Kidney (tissue), 14 donors: ENCODE measurements around the gene STK38L. TPM values are rescaled to one million over a fixed set of nuclear protein-coding genes. Genes with fewer than 3 reads are reported as not detected.
A peak's percentile ranks its signal among the peaks of the same experiment; 100 is the strongest.

ENCODE experiments used
- DNase-seq, 5 donors: peaks; one replicate each; pipeline ENCODE4 v3.0.0-alpha.2; 2013 to 2020
- FAIRE-seq: peaks from 2 replicates; lab custom pipeline; 2012; peaks lifted over from hg19 to GRCh38; lab: Jason Lieb, UNC
- H3K27ac ChIP-seq, 2 donors: one replicate each; pipeline ENCODE4 v1.7.0; 2013; ENCODE audit warnings: low read depth in 2 of 2, low read length in 2 of 2, inconsistent platforms in 1 of 2
- H3K27me3 ChIP-seq: one replicate; pipeline ENCODE4 v1.7.1; 2013; ENCODE audit warnings: low read length, inconsistent platforms; ENCODE audit not compliant: control insufficient read depth, insufficient read depth
- H3K36me3 ChIP-seq, 3 donors: one replicate each; pipeline versions ENCODE4 v1.7.0 to v1.7.1; 2013; ENCODE audit warnings: low read length in 3 of 3, control low read depth in 1 of 3, inconsistent platforms in 1 of 3; ENCODE audit not compliant: insufficient read depth in 3 of 3, control insufficient read depth in 2 of 3
- H3K4me1 ChIP-seq, 3 donors: one replicate each; pipeline versions ENCODE4 v1.7.0 to v1.7.1; 2013; ENCODE audit warnings: low read length in 3 of 3, inconsistent platforms in 1 of 3, low read depth in 1 of 3; ENCODE audit not compliant: control insufficient read depth in 2 of 3, insufficient read depth in 2 of 3
- H3K4me3 ChIP-seq, 3 donors: one replicate each; pipeline versions ENCODE4 v1.7.0 to v1.8.1; 2013; ENCODE audit warnings: low read length in 3 of 3, control low read depth in 1 of 3, inconsistent platforms in 1 of 3
- H3K9ac ChIP-seq, 3 donors: one replicate each; pipeline versions ENCODE4 v1.7.0 to v1.7.1; 2013; ENCODE audit warnings: low read length in 3 of 3, control low read depth in 1 of 3, inconsistent platforms in 1 of 3
- H3K9me3 ChIP-seq, 3 donors: one replicate each; pipeline versions ENCODE4 v1.7.0 to v1.7.1; 2013; ENCODE audit warnings: low read length in 3 of 3, control low read depth in 1 of 3, inconsistent platforms in 1 of 3; ENCODE audit not compliant: control insufficient read depth in 2 of 3, insufficient read depth in 1 of 3
- CTCF ChIP-seq: IDR thresholded peaks from 3 replicates; pipeline ENCODE4 v1.5.1; 2012; ENCODE audit warnings: mild to moderate bottlenecking, moderate library complexity, borderline replicate concordance; ENCODE audit not compliant: insufficient read depth; ENCODE audit errors: extremely low read depth
- intact Hi-C: fragments of 100-400 bp; cut with DNase I; formaldehyde crosslinking; loops from one replicate; pipeline ENCODE4 v1.11.1; 2022
- polyA plus RNA-seq: library from polyadenylated mRNA; stranded (reverse); fragments of 350-450 nt; fragmentation: Illumina TruSeq; extraction: RNeasy Lipid Tissue Mini Kit (QIAGEN cat#74804); gene quantifications from one replicate; pipeline ENCODE4 v1.2.3, GENCODE V29; 2014; ENCODE audit warnings: low read depth, low replicate concordance; ENCODE audit not compliant: insufficient read depth
- total RNA-seq: library from RNA; stranded (reverse); fragmentation: NEBNext Ultra II Directional; extraction: Animal tissue kit (Norgen Biotek cat#: 25700); gene quantifications from one replicate; pipeline ENCODE4 v1.2.1, GENCODE V29; 2021
- donor health status: control.
- donor health status: control.
- donor health status: control.
- donor health status: control.
- donor health status: control.
- donor health status: DM: yes; HTN: yes; CAD: no.
- donor health status: Normal renal cell carcinoma (clear cell type).

STK38L gene
- total and polyA plus RNA-seq, 2 donors from 2014 or later = 5.2 to 43.6 TPM

- H3K9me3 ChIP-seq = no peaks in the 10 kb centered on the region
- no peaks in the 10 kb centered on the region for H3K27me3 ChIP-seq
- H3K4me1 ChIP-seq = no peaks in the 10 kb centered on the region
- peaks cover 0 to 38% (median 12%) of the 10 kb centered on the region in 3 donors for H3K36me3 ChIP-seq
- H3K9ac ChIP-seq = no peak overlapping the region
- intact Hi-C loops = no loop called here
- H3K4me3 ChIP-seq = no peak overlapping the region
- H3K27ac ChIP-seq = no peak overlapping the region
- TF ChIP-seq CTCF = no peak
- FAIRE-seq (no peak), DNase-seq (no peak)
Measured at GRCh38 chr12:27319409-27319808, 75.3 kb downstream of the STK38L start.

DNA sequence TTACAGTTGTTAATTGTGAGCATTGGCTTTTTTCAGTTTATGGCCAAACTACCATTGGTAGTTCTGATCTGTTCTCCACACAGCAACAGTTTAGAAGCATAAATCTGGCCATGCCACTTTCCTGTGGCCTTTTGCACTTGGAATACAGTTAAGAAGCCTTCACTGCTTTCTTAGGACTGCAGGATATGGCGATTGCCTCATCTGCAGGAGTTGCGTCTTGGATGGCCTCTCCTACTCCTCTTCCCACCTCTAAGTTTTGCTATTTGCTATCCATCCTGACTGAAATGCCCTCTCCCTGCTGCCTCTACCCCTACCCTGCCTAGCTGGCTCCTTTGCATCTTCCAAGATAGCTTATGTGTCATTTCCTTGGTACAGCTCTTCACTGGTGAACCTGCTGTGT is 75.8 kb downstream of the STK38L start:
- Histone ChIP-seq H3K9me3 (no peaks in the 10 kb centered on the region), H3K4me3 (no peak overlapping the region), H3K9ac (no peak overlapping the region), H3K4me1 (no peaks in the 10 kb centered on the region), H3K27ac (no peak overlapping the region), H3K36me3 (peaks cover 0 to 34% (median 11%) of the 10 kb centered on the region in 3 donors), H3K27me3 (no peaks in the 10 kb centered on the region)
- no peak for TF ChIP-seq CTCF
- intact Hi-C loops = no loop called here
- FAIRE-seq = no peak
- DNase-seq = no peak

GRCh38 chr12:27324530-27324929 is 80.4 kb downstream of the STK38L start:
- Histone ChIP-seq H3K9ac (no peak overlapping the region), H3K36me3 (peaks cover 0 to 25% (median 15%) of the 10 kb centered on the region in 3 donors), H3K9me3 (no peaks in the 10 kb centered on the region), H3K4me1 (no peaks in the 10 kb centered on the region), H3K27me3 (no peaks in the 10 kb centered on the region), H3K27ac (no peak overlapping the region), H3K4me3 (no peak overlapping the region)
- intact Hi-C loops = no loop called here
- FAIRE-seq (no peak), DNase-seq (no peak)
- TF ChIP-seq CTCF = no peak

- Histone ChIP-seq H3K27me3 (no peaks in the 10 kb centered on the region), H3K9me3 (no peaks in the 10 kb centered on the region), H3K27ac (no peak overlapping the region), H3K4me1 (peaks cover 0 to 5% (median 3%) of the 10 kb centered on the region in 3 donors), H3K36me3 (peaks cover 0 to 9% (median 3%) of the 10 kb centered on the region in 3 donors), H3K9ac (no peak overlapping the region), H3K4me3 (no peak overlapping the region)
- intact Hi-C loops = no loop called here
- DNase-seq (peak in 3 of 5 donors; percentile 17 to 63 (median 61)), FAIRE-seq (no peak)
- no peak for TF ChIP-seq CTCF
Measured at GRCh38 chr12:27330846-27331245, 86.8 kb downstream of the STK38L start.
